NOMO-1 (cell line): ENCODE measurements around the gene BTG2.

ENCODE experiments used
- DNase-seq, 2 experiments: peaks; one replicate each; lab custom pipeline; 2025; ENCODE audit not compliant: unreplicated experiment in 2 of 2; lab: John Stamatoyannopoulos, UW

The BTG2 gene

DNA sequence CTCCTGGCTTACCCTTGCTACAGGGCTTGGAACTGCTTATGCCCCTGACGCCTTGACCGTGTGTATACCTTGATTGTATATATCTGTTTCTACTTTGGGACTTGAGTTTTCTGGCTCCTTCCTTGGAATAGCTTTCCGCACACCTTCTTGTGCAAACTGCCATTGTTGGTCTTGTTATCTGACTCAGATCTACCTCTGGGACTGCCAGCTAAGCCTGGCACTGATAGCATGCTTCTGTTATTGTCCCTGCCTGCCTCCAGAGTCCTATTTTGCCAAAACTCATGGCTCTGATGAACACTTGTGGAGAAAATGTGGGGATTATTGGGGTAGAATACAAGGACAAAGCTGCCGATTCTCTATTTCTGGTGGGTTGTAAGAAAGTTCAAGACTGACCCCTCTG, 30.2 kb downstream of the BTG2 start:
- no peak for DNase-seq

- no peak for DNase-seq
Measured at GRCh38 chr1:203336097-203336496, 30.8 kb downstream of the BTG2 start.

DNA sequence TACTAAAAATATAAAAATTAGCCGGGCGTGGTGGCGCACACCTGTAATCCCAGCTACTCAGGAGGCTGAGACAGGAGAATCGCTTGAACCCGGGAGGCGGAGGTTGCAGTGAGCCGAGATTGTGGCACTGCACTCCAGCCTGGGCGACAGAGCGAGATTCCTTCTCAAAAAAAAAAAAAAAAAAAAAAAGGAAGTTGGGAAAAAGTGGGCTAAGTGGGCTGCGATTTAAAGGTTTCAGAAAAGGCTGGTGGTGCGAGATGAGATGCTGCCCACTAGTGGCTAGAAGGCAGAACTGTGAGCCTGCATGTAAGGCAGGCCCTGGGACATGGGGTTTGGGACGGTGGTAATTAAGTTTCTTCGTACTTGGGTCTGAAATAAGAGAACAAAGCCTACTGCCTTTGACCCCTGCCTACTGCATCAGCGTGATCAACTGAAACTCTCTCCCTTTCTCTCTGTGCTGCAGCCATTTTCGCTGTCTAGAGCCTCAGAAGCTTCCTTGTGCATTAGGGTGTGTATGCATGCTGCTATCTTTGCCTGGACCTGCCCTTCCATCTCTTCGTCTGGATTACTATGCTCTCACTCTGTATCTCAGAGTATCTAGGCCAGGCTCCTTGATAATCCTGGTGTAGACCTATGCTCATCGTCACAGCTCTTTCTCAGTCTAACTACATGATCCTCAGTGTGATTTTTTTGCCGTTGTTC, 33.2 kb downstream of the BTG2 start:
- DNase-seq = peak; percentile 44 to 48

DNA sequence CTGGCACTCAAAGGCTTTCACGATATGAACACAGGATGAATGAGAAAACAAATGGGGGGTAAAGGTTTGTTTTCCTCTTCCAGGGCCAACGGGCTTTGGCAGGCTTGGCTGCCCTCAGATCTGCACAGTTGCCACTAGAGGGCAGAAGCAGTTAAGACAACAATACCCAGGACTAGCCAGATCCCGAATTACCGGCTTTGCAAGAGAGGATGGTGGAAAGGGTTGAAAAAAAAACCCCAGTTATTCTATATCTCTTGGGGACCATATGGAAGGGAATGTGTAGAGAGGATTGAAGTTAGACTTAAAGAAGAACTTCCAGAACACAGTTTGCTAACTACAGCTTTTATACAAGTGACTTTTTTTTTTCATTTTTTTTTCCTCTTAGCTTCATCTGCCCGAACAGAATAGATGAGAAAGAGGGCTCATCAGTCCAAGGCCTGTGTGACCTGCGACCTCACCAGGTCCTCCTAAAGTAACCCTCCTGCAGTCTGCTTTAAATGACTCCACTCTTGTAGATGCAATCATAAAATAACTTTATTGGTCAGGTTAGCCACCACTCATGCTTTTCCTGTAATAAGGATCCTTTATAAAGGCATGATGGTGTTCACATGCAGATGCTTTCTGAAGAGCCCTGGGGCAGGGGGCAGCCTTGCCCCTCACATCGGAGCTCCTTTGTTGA, 34.9 kb downstream of the BTG2 start:
- DNase-seq = peak; percentile 55 to 75

- peak; percentile 20 to 25 for DNase-seq
Measured at GRCh38 chr1:203342192-203342940, 37.0 kb downstream of the BTG2 start.

- DNase-seq = no peak
Measured at GRCh38 chr1:203343956-203344754, 38.8 kb downstream of the BTG2 start.

- DNase-seq = no peak
Measured at GRCh38 chr1:203346060-203346768, 40.9 kb downstream of the BTG2 start.

- no peak for DNase-seq
Measured at GRCh38 chr1:203346769-203347102, 41.4 kb downstream of the BTG2 start.

GRCh38 chr1:203349166-203349565, 43.8 kb downstream of the BTG2 start:
- DNase-seq = no peak

DNA sequence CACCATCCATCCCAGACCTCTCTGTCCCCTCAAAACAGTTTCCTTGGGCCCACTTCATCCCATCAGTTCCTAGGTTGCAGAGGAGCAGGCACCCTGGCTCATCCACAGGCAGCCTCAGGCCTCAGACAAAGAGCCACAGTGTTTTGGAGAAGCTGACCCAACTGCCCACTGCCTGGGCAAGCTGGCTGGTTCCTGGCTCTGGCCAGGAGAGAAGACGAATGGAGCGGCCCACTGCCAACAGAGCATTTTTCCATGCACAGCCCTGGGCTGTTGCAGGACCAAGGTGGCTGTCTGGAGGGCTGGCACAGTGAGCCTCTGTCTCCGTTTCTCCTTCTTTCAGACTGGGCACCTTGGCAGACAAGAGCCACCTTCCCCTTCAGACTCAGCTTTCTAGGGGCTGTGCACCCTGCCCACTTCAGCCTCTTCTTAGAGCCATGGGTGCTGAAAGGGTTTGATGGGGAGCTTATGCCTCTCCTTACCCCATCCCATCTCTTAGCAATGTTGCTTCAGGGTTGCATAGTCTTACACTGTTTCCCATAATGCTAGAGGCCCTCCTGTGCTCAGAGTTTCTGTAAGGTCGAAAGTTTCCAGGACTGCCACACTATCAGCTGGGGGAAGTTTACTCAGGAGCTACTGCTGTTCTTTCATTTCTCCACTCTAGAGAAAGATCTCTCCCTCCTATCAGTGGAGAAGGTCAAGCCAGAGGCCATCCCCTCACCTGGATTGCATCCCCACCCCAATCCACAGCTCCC, 44.6 kb downstream of the BTG2 start:
- DNase-seq = no peak

DNA sequence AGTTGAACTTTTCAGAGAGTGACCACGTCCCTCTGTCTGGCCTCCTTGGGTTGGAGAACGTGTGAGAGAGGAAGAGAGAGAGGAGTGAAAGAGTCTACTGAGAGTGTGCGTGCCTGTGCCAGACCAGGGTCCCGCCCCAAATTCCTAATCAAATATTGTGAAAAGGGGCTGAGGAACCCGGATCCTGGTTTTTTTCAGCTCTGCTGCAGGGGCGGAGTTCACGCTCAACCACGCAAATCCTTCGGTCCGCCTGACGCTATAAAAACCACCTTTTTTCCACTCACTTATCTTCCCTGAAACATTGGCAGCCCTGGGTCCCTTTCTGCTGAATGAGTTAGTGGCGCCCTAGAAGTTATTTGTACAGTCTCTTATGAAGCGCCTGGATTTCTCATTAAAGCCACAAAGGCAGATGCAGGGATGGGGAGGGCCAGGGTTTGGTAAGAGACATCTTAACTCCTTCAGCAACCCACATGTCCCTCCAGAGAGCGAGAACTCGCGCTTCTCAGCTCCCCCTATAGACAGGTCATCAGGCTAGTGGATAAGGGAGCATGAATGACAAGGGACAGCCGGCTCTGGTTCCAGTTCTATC, 45.8 kb downstream of the BTG2 start, which contains the start of gene FMOD:
FMOD (minus strand) TSS at position 86 of the 589 bp plus-strand sequence. CDS start 2,852 bp downstream, outside the sequence.
- DNase-seq = no peak

DNA sequence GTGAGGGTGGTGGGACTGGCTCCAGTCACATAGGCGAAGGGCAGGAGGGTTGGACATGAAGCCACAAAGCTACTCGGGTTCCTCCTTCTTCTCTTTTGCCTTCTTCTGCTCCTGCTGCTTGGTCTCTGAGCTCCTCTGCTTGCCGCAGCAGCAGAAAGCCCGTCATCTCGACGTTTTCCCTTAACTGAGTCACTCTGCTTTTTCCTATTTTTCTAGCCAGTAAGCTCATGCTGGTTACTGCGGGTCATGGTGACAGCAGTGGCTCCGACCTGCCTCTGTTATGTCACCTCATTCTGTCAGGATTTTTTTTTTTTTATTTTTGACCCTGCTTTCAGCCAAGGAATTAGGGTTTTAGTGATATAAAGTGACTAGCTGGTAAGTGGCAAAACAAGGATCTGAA, 48.2 kb downstream of the BTG2 start:
- DNase-seq = no peak

GRCh38 chr1:203354246-203354645, 48.9 kb downstream of the BTG2 start:
- DNase-seq = no peak

- no peak for DNase-seq
Measured at GRCh38 chr1:203359010-203359571, 53.8 kb downstream of the BTG2 start.
